Kidney glomerular epithelial cell (primary cell): Measurements from ENCODE around the gene PDIA6.

Source experiments
- DNase-seq: peaks from one replicate; lab custom pipeline; 2025; lab: John Stamatoyannopoulos, UW

Gene PDIA6

GRCh38 chr2:10764096-10764785 is 48.3 kb downstream of the PDIA6 start:
- no peak for DNase-seq

- no peak for DNase-seq
These were observed 49.2 kb downstream of the PDIA6 start for GRCh38 chr2:10763461-10763800.

DNA sequence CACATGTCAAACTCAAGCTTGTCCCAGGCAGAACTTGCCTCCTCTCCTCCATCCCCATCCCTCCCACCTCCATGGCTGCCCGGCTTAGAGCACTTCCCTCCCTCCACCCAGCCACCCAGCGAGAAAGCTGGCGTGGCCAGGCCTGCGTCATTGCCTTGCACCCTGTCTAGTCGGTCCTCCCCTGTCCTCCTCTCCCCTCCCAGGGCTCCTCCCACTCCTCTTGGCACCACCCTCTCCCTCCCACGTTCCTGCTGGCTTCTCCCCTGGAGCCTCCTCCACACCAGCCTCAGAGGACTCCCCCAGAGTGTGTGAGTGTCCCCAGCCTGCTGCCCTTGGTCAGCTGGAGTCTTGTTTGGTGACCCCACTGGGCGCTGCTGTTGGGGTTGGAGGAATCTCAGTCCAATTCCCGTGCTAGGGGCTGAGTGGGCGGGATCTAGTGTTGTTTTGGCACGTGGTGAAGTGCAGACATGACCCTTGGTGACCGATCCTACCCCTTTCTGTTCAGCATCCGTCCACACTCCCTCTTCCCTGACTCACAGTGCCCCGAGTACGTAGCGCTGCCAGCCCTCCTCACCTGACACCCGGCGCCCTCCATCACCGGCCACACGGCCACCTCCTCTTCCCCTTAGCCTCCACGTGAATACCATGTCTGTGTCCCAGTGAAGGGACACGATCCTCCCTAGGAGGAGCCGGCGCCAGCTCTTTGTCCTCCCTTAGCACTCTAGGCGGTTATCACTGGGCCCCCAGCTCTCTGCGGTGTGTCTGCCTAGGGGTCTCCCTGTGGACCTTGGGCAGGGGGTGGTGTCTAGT is 49.7 kb downstream of the PDIA6 start:
- DNase-seq: no peak

- DNase-seq: no peak
These were observed 51.0 kb downstream of the PDIA6 start for GRCh38 chr2:10761591-10761990.

DNA sequence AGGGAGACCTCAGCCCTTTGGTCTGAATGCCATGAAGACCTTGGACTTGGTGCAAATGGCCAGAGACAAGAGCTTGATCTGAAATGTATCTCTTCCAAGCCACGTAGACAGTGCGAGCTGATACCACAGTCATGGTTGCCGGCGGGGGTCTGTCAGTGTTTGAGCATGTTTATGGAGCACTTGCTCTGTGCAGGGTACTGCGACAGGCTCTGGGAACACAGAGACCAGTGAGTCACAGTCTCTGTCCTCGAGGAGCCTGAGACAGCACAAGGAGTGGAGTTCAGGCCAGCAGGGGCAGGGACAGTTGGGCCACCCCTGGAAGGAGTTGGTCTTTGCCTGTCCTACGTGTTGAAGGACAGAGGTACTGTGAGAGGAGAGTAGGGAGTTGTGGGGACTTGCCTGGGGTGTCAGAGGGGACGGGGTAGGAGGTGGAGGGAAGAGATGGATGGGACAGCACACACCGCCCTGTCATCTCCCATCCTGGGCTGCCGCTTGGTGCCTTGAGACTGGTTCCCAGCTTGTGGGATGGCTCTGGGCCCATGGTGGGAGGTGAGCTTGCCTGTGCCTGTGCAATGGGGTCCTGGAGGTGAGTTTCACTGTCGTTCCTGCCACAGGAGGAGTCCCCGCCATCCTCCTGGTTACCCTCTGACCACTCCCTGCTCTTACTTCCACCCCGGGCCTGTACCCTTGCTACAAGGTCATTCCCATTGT is 51.6 kb downstream of the PDIA6 start:
- no peak for DNase-seq

GRCh38 chr2:10759151-10759714 is 53.4 kb downstream of the PDIA6 start:
- DNase-seq: no peak

DNA sequence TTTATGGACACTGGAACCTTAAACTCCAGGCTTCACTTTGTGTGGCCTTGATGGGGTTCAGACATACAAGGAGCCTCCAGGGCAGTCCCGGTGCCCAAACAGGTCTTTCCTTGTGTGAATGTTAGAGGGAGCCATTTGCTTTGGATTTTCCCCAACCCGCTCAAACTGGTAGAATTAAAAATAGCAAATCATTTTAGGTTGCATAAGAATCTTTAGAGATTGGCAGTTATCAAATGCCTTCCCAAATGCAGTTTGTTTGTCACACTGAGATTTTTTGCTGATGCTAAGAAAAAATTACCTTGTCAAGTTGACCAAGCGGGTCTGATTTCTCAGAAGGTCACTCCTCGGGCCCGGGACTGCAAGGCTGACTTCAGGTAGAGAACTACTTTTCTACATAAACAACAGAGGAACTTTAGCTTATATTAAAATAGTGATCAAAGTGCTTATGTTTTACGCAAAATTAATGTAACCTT is 54.7 kb downstream of the PDIA6 start:
- DNase-seq: no peak

- no peak for DNase-seq
These were observed 57.0 kb downstream of the PDIA6 start for GRCh38 chr2:10755621-10756020.

DNA sequence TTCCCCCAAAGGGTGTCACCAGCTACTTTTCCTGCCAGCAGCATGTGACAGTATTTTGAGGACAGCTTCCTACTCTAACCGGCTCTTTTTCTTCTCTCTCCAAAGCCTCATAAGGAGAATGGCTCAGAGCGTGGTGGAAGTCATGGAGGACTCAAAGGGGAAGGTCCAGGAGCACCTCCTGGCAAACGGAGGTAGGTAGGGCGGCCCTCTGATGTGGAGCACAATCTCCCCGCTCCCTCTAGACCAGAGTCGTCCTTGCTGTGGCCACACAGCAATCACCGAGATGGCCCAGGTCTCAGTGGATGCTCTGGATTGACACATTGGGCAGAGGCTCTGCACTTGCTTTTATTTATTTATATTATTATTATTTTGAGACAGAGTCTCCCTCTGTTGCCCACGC is 58.7 kb downstream of the PDIA6 start:
- no peak for DNase-seq

- no peak for DNase-seq
These were observed 59.4 kb downstream of the PDIA6 start for GRCh38 chr2:10753156-10753555.

GRCh38 chr2:10752236-10752635 is 60.3 kb downstream of the PDIA6 start:
- DNase-seq: no peak

- no peak for DNase-seq
These were observed 62.0 kb downstream of the PDIA6 start for GRCh38 chr2:10750610-10751009.

DNA sequence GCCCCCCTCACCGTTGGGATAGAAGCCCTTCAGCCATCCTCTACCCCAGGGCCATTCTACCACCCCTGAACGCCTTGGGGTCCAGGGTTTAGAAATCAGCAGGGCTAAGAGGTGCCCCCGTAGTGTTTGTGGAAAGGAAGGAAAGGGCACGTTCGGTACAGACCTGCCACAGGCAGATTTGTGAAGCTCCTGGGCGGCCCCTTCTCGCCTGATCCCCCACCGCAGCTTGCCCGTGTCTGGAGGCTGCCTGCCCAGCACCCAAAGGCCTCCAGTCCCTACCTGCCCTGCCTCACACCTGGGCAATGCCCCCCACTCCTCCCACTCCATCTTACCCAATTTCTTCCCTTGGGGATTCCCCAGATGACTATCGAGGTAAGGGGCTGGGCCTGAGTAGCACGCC is 69.9 kb downstream of the PDIA6 start:
- no peak for DNase-seq

GRCh38 chr2:10741139-10741538 is 71.4 kb downstream of the PDIA6 start:
- no peak for DNase-seq

DNA sequence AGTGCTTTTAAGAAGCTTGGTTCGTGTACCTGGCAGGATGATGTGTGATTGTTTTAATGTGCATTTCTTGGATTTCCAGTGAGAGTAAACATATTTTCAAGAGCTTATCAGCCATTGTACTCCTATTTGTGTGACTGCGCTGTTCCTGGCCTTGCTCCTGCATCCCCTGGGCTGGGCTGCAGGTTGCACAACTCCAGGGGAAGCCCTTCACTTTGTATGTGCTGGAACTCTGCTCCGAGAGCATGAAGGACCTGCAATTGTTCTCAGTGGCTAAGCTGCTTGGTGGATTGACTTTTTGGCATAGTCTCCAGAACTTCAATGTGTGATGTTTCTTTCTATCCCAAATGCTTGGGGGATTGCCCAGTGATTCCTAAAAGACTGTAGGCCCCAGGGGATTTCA is 72.4 kb downstream of the PDIA6 start:
- no peak for DNase-seq

- no peak for DNase-seq
These were observed 74.4 kb downstream of the PDIA6 start for GRCh38 chr2:10738192-10738591.

DNA sequence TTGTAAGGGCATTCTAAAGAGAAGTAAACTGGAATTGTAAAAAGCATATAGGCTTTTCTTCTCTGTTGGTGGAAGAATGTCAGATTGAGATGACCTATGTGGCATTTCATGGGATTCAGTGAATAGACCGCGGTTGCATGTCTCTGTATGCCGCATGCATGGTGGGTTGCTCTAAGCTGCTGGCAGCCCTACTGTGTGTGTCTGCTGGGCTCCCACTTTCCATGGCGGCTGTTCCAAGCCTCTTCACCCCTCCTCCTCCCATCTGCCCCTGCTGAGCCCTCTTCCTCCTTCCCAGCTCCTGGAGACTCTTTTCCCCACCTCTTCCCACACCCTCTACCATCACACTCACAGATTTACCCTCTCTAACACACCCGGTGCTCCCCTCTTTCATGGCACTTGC is 78.6 kb downstream of the PDIA6 start:
- DNase-seq: no peak

- no peak for DNase-seq
These were observed 79.0 kb downstream of the PDIA6 start for GRCh38 chr2:10733566-10733925.
